AG09309 (cell line): ENCODE data around the gene TTF2.
"Not testable (repeated sequence)": the region's sequence is repeated elsewhere in the genome, so short reads cannot be mapped to it uniquely, and the experiment has no call there.

Experiments
- DNase-seq: peaks from one replicate; pipeline ENCODE4 v3.0.0-alpha.2; 2010; ENCODE audit warnings: low read depth
- H3K4me3 ChIP-seq: 2 replicates; pipeline ENCODE4 v1.5.1; 2011; ENCODE audit warnings: mild to moderate bottlenecking, low read depth, low read length, moderate library complexity; ENCODE audit not compliant: control insufficient read depth
- TF ChIP-seq, protein P1 (sequence below): IDR thresholded peaks from 2 replicates; pipeline ENCODE4 v1.5.1; 2011; ENCODE audit warnings: mild to moderate bottlenecking, low read depth, low read length, inconsistent platforms; ENCODE audit not compliant: insufficient read depth, control insufficient read depth; ENCODE audit errors: missing control alignments

The TTF2 gene

GRCh38 chr1:117143871-117144270, 83.7 kb downstream of the TTF2 start:
- TF ChIP-seq, protein P1, sequence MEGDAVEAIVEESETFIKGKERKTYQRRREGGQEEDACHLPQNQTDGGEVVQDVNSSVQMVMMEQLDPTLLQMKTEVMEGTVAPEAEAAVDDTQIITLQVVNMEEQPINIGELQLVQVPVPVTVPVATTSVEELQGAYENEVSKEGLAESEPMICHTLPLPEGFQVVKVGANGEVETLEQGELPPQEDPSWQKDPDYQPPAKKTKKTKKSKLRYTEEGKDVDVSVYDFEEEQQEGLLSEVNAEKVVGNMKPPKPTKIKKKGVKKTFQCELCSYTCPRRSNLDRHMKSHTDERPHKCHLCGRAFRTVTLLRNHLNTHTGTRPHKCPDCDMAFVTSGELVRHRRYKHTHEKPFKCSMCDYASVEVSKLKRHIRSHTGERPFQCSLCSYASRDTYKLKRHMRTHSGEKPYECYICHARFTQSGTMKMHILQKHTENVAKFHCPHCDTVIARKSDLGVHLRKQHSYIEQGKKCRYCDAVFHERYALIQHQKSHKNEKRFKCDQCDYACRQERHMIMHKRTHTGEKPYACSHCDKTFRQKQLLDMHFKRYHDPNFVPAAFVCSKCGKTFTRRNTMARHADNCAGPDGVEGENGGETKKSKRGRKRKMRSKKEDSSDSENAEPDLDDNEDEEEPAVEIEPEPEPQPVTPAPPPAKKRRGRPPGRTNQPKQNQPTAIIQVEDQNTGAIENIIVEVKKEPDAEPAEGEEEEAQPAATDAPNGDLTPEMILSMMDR: no peak
- H3K4me3 ChIP-seq: no peak overlapping the region
- DNase-seq: no peak

DNA sequence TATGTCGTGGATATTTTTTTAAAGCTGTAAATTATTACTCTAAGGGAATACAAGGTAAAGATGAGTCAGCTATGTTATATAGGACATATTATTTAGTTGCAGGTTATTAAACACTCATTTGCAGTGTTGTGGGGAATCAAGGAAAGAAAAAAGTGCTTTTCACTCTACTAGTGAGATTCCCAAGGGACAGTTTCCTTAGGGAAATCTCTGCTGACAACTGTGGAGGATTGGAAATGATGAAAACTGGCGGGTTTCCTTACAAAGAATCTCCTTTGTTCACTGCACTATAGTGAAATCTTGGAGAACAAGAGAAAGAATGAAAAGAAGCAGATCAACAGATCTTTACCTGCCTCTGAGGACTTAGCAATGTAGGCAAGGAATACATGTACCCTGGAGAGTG, 85.9 kb downstream of the TTF2 start:
- no peak for DNase-seq

DNA sequence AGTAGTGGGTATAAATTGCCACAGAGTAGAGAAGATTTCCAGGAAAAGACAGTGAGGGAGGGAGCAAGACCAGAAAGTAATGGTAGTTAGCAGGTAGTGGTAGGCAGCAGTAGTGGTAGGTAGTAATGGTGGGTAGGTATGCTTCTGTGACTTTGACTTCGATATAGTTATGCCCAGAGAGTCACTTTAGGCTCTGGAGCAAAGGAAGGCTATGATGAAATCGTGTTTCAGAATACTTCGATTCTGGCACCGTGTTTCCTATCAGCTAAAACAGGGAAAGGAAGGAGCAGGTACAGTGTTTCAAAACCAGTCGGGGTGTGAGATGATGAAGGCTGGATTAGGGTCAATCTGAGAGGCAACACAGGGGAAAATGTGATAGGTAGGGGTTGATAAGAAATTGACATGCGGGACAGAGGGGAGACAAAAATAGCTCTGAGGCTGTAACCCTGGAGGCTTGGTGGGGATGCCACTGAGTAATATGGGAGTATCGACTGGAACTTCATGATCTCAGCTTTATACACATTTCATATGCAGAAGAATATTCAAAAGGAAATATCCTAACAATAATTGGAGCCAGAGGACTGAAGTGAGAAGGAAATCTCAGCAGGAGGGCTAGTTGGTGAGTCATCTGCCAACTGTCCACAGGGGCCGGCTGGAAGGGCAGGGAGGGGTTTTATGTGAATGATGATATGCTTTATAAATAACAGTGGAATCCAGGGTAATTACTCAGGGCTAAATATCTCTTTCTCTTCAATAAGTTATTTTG, 86.6 kb downstream of the TTF2 start:
- H3K4me3 ChIP-seq: no peak overlapping the region
- TF ChIP-seq, protein P1: no peak
- DNase-seq: peak; percentile 78

More for the DNA sequence above, 85.9 kb downstream of the TTF2 start:
- H3K4me3 ChIP-seq: no peak overlapping the region
- TF ChIP-seq, protein P1: no peak

GRCh38 chr1:117147341-117147831, 87.3 kb downstream of the TTF2 start:
- H3K4me3 ChIP-seq: no peak overlapping the region
- DNase-seq: no peak

GRCh38 chr1:117147856-117148588, 87.9 kb downstream of the TTF2 start:
- DNase-seq: peak; percentile 62
- no peak overlapping the region for H3K4me3 ChIP-seq
- TF ChIP-seq, protein P1: no peak

More at GRCh38 chr1:117147341-117147831, 87.3 kb downstream of the TTF2 start:
- TF ChIP-seq, protein P1: no peak

- no peak overlapping the region for H3K4me3 ChIP-seq
- TF ChIP-seq, protein P1: no peak
- no peak for DNase-seq
Measured at GRCh38 chr1:117150316-117150715, 90.2 kb downstream of the TTF2 start.

GRCh38 chr1:117151305-117151704, 91.2 kb downstream of the TTF2 start:
- DNase-seq, H3K4me3 ChIP-seq: not testable (repeated sequence)
